H1 (cell line): ENCODE data around the gene CATSPERD. TPM values are rescaled to one million over a fixed set of nuclear protein-coding genes. Genes with fewer than 3 reads are reported as not detected.

Source experiments
- CTCF ChIA-PET: fragments of 300-600 bp; sonication (Branson Sonifier 250); formaldehyde crosslinking; loops from one replicate; lab custom pipeline; 2021; ENCODE audit not compliant: partially characterized antibody; lab: Charles Lee
- POLR2A ChIA-PET: fragments of 300-600 bp; sonication (Branson Sonifier 250); formaldehyde crosslinking; loops from one replicate; lab custom pipeline; 2021; ENCODE audit warnings: inconsistent platforms; ENCODE audit not compliant: partially characterized antibody; lab: Charles Lee
- DNase-seq, 2 experiments: peaks; one replicate each; pipeline versions ENCODE4 v3.0.0 to v3.0.0-alpha.2; 2010 to 2022; ENCODE audit warnings: low spot score in 2 of 2, low read depth in 1 of 2, mixed read lengths in 1 of 2
- FAIRE-seq: peaks from 2 replicates; lab custom pipeline; 2011; peaks lifted over from hg19 to GRCh38; lab: Jason Lieb, UNC
- H2AFZ ChIP-seq: 2 replicates; pipeline ENCODE4 v1.8.1; 2012; ENCODE audit warnings: low read length, inconsistent platforms
- H2AK5ac ChIP-seq: 2 replicates; pipeline ENCODE4 v1.6.1; 2013; ENCODE audit warnings: low read depth, low read length
- H2BK120ac ChIP-seq: replicated peaks from 2 replicates; pipeline ENCODE3; 2013; ENCODE audit warnings: low read depth, low read length, inconsistent platforms
- H2BK12ac ChIP-seq: 2 replicates; pipeline ENCODE4 v1.6.1; 2013; ENCODE audit warnings: low read depth, low read length
- H2BK15ac ChIP-seq: 2 replicates; pipeline ENCODE4 v1.6.1; 2013; ENCODE audit warnings: low read length
- H2BK20ac ChIP-seq: 2 replicates; pipeline ENCODE4 v1.6.1; 2013; ENCODE audit warnings: low read length
- H2BK5ac ChIP-seq: 2 replicates; pipeline ENCODE4 v1.6.1; 2013; ENCODE audit warnings: low read depth, low read length
- H3K14ac ChIP-seq: 2 replicates; pipeline ENCODE4 v1.6.1; 2013; ENCODE audit warnings: inconsistent platforms; ENCODE audit not compliant: insufficient read length
- H3K18ac ChIP-seq: 2 replicates; pipeline ENCODE4 v1.6.1; 2013; ENCODE audit warnings: low read length; ENCODE audit errors: extremely low read depth
- H3K23ac ChIP-seq: 2 replicates; pipeline ENCODE4 v1.6.1; 2013; ENCODE audit warnings: inconsistent platforms; ENCODE audit not compliant: insufficient read length
- H3K23me2 ChIP-seq: 2 replicates; pipeline ENCODE4 v1.6.1; 2013; ENCODE audit warnings: low read depth, low read length
- H3K27ac ChIP-seq: 2 replicates; pipeline ENCODE4 v1.6.1; 2011; ENCODE audit warnings: low read depth, low read length, inconsistent platforms
- H3K27me3 ChIP-seq, 4 experiments: replicated peaks in 1 of 4; 1 replicate in 1 of 4; 2 replicates in 3 of 4; pipeline versions ENCODE4 v1.6.1 to v1.8.1; 2011 to 2013; ENCODE audit warnings: low read length in 3 of 4, mild to moderate bottlenecking in 3 of 4, inconsistent platforms in 2 of 4, mixed read lengths in 2 of 4, moderate library complexity in 1 of 4; ENCODE audit not compliant: control insufficient read depth in 3 of 4, insufficient read depth in 3 of 4; ENCODE audit errors: extremely low read depth in 1 of 4
- H3K36me3 ChIP-seq, 4 experiments: 2 replicates each; pipeline versions ENCODE4 v1.6.1 to v1.8.1; 2011 to 2013; ENCODE audit warnings: mild to moderate bottlenecking in 4 of 4, low read length in 3 of 4, moderate library complexity in 2 of 4, control low read depth in 1 of 4, inconsistent platforms in 1 of 4; ENCODE audit not compliant: insufficient read depth in 4 of 4, control insufficient read depth in 2 of 4
- H3K4ac ChIP-seq: replicated peaks from 2 replicates; pipeline ENCODE3; 2013; ENCODE audit warnings: low read length, low read depth, mixed read lengths, inconsistent platforms; ENCODE audit not compliant: insufficient read length
- H3K4me1 ChIP-seq, 4 experiments: replicated peaks in 1 of 4; 1 replicate in 1 of 4; 2 replicates in 3 of 4; pipeline versions ENCODE4 v1.6.1 to v1.8.1; 2011 to 2013; ENCODE audit warnings: low read length in 3 of 4, inconsistent platforms in 2 of 4, mixed read lengths in 1 of 4; ENCODE audit not compliant: insufficient read depth in 4 of 4, control insufficient read depth in 3 of 4
- H3K4me2 ChIP-seq, 2 experiments: 2 replicates each; pipeline versions ENCODE4 v1.6.1 to v1.8.1; 2011 to 2013; ENCODE audit warnings: low read depth in 2 of 2, low read length in 2 of 2, control low read depth in 1 of 2, inconsistent platforms in 1 of 2, mild to moderate bottlenecking in 1 of 2; ENCODE audit not compliant: insufficient read depth in 1 of 2
- H3K4me3 ChIP-seq, 4 experiments: fragments of 200-600, 300-600 bp in 1 of 4; sonication (generic), shearing (Covaris generic), sonication (Bioruptor Twin) in 1 of 4; 2 replicates each; pipeline versions ENCODE4 v1.5.1 to v1.8.1; 2011 to 2016; ENCODE audit warnings: low read length in 4 of 4, low read depth in 3 of 4, control low read depth in 2 of 4, inconsistent platforms in 2 of 4, mild to moderate bottlenecking in 2 of 4, mixed read lengths in 1 of 4, moderate library complexity in 1 of 4; ENCODE audit not compliant: insufficient read depth in 2 of 4; ENCODE audit errors: extremely low read depth in 1 of 4
- H3K56ac ChIP-seq: replicated peaks from 2 replicates; pipeline ENCODE3; 2013; ENCODE audit warnings: low read depth, mild to moderate bottlenecking, mixed read lengths, low read length, inconsistent platforms; ENCODE audit not compliant: insufficient read length
- H3K79me1 ChIP-seq: 2 replicates; pipeline ENCODE4 v1.6.1; 2013; ENCODE audit warnings: low read depth, low read length, control low read depth
- H3K79me2 ChIP-seq, 2 experiments: 2 replicates each; pipeline versions ENCODE4 v1.6.1 to v1.8.1; 2012 to 2013; ENCODE audit warnings: low read length in 2 of 2, mild to moderate bottlenecking in 2 of 2, inconsistent platforms in 1 of 2; ENCODE audit not compliant: insufficient read depth in 2 of 2, control insufficient read depth in 1 of 2
- H3K9ac ChIP-seq, 4 experiments: replicated peaks in 1 of 4; 1 replicate in 1 of 4; 2 replicates in 3 of 4; pipeline versions ENCODE4 v1.6.1 to v1.8.1; 2011 to 2013; ENCODE audit warnings: low read depth in 3 of 4, low read length in 3 of 4, control low read depth in 2 of 4, mild to moderate bottlenecking in 2 of 4, moderate library complexity in 2 of 4, inconsistent platforms in 1 of 4; ENCODE audit errors: extremely low read depth in 1 of 4
- H3K9me3 ChIP-seq, 2 experiments: 2 replicates each; pipeline versions ENCODE4 v1.6.1 to v1.8.1; 2012 to 2013; ENCODE audit warnings: mild to moderate bottlenecking in 2 of 2, moderate library complexity in 2 of 2, control low read depth in 1 of 2, inconsistent platforms in 1 of 2, low read depth in 1 of 2, low read length in 1 of 2, mixed read lengths in 1 of 2; ENCODE audit not compliant: insufficient read depth in 2 of 2
- H4K20me1 ChIP-seq, 2 experiments: replicated peaks in 1 of 2; 2 replicates each; pipeline versions ENCODE3 to v1.8.1; 2011 to 2013; ENCODE audit warnings: inconsistent platforms in 2 of 2, low read length in 2 of 2, mild to moderate bottlenecking in 1 of 2; ENCODE audit not compliant: insufficient read depth in 2 of 2, control insufficient read depth in 1 of 2
- H4K5ac ChIP-seq: 2 replicates; pipeline ENCODE4 v1.6.1; 2013; ENCODE audit warnings: low read length, low read depth, mixed read lengths, inconsistent platforms; ENCODE audit not compliant: insufficient read length
- H4K8ac ChIP-seq: 2 replicates; pipeline ENCODE4 v1.8.0; 2013; ENCODE audit warnings: mild to moderate bottlenecking, moderate library complexity, low read length, inconsistent platforms; ENCODE audit not compliant: insufficient read depth; ENCODE audit errors: extremely low read depth
- H4K91ac ChIP-seq: replicated peaks from 2 replicates; pipeline ENCODE3; 2013; ENCODE audit warnings: low read length, mixed read lengths, inconsistent platforms; ENCODE audit not compliant: insufficient read length
- BACH1 ChIP-seq: IDR thresholded peaks from 2 replicates; pipeline ENCODE4 v1.6.1; 2012; ENCODE audit warnings: low read length, improper control_type of control experiment
- KDM5A ChIP-seq: fragments of 200-600 bp; IDR thresholded peaks from 2 replicates; pipeline ENCODE4 v1.7.1; 2012; ENCODE audit warnings: mild to moderate bottlenecking, low read length, inconsistent platforms, mixed read lengths
- POU5F1 ChIP-seq: IDR thresholded peaks from 2 replicates; pipeline ENCODE4 v1.6.1; 2011; ENCODE audit warnings: low read depth, mild to moderate bottlenecking, low read length, moderate library complexity
- RFX5 ChIP-seq: IDR thresholded peaks from 2 replicates; pipeline ENCODE4 v1.6.1; 2011; ENCODE audit warnings: low read depth, low read length, improper control_type of control experiment, borderline replicate concordance
- SP2 ChIP-seq: IDR thresholded peaks from 2 replicates; pipeline ENCODE4 v1.6.1; 2012; ENCODE audit warnings: mild to moderate bottlenecking, low read length, inconsistent platforms
- WGBS, 2 experiments: shearing (Covaris generic) in 1 of 2; methylation state at CpG; one replicate each; pipeline versions ENCODE4 v1.1.6 to v1.1.7; 2013 to 2015; ENCODE audit warnings: low lambda C conversion rate in 2 of 2, mixed read lengths in 2 of 2, inconsistent platforms in 1 of 2, low coverage in 1 of 2, missing lambda C conversion rate in 1 of 2; ENCODE audit not compliant: insufficient replicate concordance in 2 of 2, insufficient coverage in 1 of 2, insufficient read length in 1 of 2; ENCODE audit errors: extremely low coverage in 1 of 2, missing lambda C conversion rate in 1 of 2; 5-methylcytosine and 5-hydroxymethylcytosine counted together
- polyA plus RNA-seq, 7 experiments: library from polyadenylated mRNA; depleted of rRNA in 3 of 7; stranded (reverse) in 5 of 7; unstranded in 2 of 7; fragments of >200 nt in 5 of 7; fragments of 200-250 nt in 2 of 7; gene quantifications; 1 replicate in 5 of 7; 2 replicates in 1 of 7; 4 replicates in 1 of 7; pipeline versions ENCODE4 v1.2.1 to v1.2.3, GENCODE V29; 2011 to 2013; ENCODE audit warnings: missing spikeins in 2 of 7, mixed read lengths in 2 of 7
- total RNA-seq: library from RNA; stranded (reverse); fragmentation: NEBNext Ultra II Directional; extraction: Animal tissue kit (Norgen Biotek cat#: 25700); gene quantifications from 2 replicates; pipeline ENCODE4 v1.2.1, GENCODE V29; 2021

Gene CATSPERD
- total and polyA plus RNA-seq, 2 of the 8 experiments (the other 6 are each of a cell fraction or from before 2014, with no cell fraction given): 0.12 TPM; not detected in 1

DNA sequence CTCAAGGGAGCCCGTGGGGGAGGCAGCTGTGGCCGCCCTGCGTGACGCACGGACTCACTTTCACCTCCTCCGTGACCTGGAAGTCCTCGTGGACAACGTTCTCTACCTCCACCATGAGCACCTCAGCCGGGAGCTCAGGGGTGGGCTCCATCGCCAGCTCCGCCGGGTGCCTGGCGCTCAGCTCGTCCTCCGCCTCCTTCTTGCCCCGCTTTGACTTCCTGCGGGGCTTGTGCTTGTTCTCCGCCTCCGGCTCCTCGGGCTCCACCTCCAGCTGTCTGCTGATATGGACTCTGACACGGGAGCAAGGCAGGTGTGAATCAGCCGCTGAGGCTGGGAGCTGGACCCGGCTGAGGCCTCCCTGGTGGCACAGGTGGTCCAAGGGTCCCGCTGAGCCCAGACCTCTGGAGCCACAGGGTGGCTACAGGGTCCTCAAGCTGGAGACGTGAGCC lies 8.7 kb upstream of the CATSPERD start:
- Histone ChIP-seq H2AFZ (no peak overlapping the region), H2BK15ac (no peak overlapping the region), H2AK5ac (no peak overlapping the region), H4K5ac (no peak overlapping the region), H3K36me3 (peaks cover 36 to 61% (median 55%) of the 10 kb centered on the region in 4 experiments), H4K8ac (no peak overlapping the region), H2BK20ac (no peak overlapping the region), H3K27me3 (no peaks in the 10 kb centered on the region), H3K23ac (no peak overlapping the region), H3K79me2 (peaks cover 8 to 20% of the 10 kb centered on the region in 2 experiments), H3K4me2 (no peak overlapping the region), H3K18ac (no peak overlapping the region), H2BK120ac (no peak overlapping the region), H3K4me1 (no peaks in the 10 kb centered on the region), H2BK12ac (no peak overlapping the region), H3K23me2 (no peaks in the 10 kb centered on the region), H3K4me3 (no peak overlapping the region), H3K4ac (no peak overlapping the region), H3K79me1 (peaks cover 5% of the 10 kb centered on the region; the same call in 1 of the 2 replicates), H2BK5ac (no peak overlapping the region), H3K9me3 (no peaks in the 10 kb centered on the region), H3K9ac (no peak overlapping the region), H3K14ac (no peak overlapping the region), H3K27ac (no peak overlapping the region), H4K20me1 (peaks cover 7 to 24% of the 10 kb centered on the region in 2 experiments), H3K56ac (no peak overlapping the region), H4K91ac (no peak overlapping the region)
- no peak for FAIRE-seq
- no peak for TF ChIP-seq RFX5
- no peak for TF ChIP-seq SP2
- TF ChIP-seq BACH1: no peak
- TF ChIP-seq KDM5A: no peak
- TF ChIP-seq POU5F1: no peak
- CTCF ChIA-PET: interaction anchor here (1.3 to 2.4 kb wide), 4 partner anchors 10 to 83 kb away, joined by 3 to 9 read pairs (median 6); partner anchors contain the start of genes CATSPERD and RPL36
- POLR2A ChIA-PET: interaction anchor here (0.7 to 22.4 kb wide), 8 partner anchors 7 to 89 kb away, joined by 3 to 620 read pairs (median 4); partner anchors contain the start of genes CATSPERD, DUS3L, LONP1 and RPL36
- 90% methylated on average over 18 of the region's 25 CpGs; no CpG with 5 or more reads in 1 of the 2 experiments for whole genome bisulfite sequencing, 2 experiments
- DNase-seq: no peak
